ENCODE measurements around the gene JSRP1.

JSRP1 gene

DNA sequence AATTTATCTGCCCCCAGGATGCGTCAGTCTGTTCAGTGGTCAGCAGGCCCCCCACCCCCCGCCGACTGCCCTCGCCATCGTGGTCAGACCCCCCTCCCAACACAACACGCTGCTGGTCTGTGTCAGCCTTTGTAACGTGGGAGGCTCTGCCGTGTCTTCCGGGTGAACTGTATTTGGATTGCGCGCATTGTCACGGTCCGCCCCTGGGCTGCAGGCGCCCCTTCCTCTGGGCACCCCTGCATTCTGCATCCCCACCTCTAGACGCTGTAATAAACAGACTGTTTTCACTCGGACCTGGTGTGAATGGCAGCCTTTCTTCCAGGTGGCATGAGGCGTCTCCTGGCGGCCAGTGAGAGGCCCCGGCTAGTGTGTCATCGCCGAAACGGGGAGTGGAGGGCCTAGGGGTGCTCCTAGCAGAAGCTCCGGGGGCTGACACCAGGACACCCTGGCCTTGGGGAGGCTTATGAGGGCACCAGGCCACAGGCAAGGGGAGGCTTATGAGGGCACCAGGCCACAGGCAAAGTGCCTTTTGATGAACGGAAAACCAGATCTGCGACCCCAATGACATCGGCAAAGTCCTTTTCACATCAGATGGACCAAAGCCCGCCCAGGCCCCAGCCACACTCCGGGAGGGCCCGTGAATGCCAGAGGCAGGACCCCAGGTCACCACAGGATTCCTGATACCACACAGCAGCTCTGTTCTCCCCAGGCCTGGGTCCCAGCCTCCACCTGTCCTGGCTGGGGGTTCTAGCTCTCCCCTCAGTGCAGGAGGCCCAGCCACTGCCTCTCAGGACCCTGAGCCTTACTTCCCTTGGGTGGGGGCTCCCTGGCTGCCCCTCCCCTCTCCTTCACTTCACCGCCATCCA lies 23.7 kb downstream of the JSRP1 start:
- no peak for DNase-seq

- DNase-seq = peak in 1 of 3 donors; percentile 41
Observed at GRCh38 chr19:2231621-2232221, 24.5 kb downstream of the JSRP1 start.

DNA sequence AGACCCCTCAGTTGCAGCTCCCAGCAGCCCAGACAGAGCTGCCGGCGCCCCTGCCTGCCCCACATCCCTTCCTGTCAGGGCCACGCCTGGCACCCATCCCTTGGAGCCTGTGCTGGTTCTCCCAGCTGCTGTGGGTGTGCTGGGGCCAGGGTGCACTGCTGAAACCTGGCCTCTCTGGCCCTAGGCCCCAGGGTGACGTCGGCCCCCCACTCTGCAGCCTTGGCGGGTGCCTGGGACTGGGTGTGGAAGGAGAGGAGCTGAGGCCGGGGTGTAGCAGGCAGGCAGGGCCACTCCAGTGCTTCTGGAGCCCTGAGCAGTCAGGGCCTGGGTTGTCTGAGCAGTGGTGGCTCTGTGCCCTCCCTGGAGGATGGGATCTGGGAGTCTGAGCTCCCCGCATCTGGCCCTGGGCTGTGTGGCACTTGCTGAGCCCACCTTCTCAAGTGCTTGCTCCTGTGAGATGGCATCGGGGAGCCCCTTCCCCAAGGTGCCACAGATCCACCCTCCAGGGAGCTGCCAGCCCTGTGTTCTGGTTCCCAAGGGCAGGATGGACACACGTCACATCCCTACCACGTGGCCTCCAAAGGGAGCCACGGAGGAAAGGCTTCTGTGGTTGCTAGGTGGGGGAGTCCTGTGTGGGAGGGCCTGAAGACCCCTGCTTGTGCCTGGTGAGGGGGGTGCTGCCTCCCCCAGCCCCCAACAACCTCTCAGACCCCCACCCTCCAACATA lies 25.2 kb downstream of the JSRP1 start:
- DNase-seq = no peak

DNA sequence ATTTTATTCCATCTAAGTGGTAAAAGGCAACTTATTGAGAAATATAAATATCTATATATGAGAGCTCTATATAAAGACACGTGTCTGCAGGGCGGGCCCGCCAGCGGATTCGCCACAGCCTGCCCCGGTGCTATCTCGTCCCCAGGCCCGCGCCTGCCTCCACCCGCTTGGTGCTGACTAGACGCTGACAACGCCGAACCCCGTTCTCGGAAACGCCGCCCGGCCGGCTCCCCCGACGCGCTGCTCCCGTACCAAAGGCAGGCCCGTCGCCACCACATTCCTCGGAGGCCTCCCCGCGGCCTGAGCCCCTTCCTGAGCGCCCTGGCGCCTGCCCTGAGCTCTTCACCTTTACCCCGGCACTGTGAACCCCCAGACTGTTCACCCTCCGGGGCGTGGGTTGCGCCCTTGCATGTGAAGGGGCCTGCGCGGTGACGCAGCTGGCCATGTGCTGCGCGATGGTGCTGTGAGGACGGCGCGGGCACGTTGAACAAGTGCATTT lies 26.1 kb downstream of the JSRP1 start:
- no peak for DNase-seq

DNA sequence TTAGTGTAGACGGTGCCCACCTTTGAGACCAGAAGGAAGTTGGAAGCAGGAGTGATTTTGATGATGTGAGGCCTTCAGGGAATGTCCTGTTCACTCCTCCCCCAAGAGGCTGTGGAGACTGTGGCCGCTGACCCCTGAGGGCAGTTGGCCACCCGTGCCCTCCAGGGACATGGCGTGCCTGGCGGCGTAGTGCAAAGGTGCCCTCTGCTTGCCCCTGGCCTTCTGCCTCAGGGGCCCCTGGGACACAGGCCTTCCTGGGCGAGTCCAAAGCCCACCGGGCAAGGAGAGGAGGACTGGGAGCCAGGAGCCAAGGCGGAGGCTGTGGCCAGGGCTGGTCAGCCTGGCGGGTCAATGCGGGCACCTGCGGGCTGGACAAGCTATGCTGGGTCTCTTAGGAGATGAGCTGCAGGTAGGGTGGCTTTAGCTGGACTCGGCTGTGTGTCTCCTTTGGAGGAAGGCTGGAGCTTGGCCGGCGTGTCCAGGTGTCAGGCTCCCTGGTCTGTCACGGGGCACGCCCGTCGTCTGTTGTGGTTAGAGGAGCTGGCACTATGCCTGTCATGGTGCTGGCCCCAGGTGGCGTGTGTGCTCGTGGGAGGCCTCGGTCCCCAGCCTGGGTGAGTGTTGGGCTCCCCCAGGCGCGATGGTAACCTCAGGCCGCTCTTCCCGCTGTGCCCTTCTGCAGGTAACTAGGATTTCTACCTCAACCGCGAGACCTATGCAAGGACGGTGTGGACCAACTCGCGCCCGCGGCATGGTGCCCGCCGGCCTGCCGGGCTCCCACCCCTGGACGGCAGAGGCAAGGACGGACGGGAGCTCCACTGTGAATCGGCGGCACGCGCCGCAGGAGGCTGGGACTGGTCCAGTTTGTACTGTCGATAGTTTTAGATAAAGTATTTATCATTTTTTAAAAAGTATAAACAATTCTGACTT lies 26.8 kb downstream of the JSRP1 start:
- no peak for DNase-seq

DNA sequence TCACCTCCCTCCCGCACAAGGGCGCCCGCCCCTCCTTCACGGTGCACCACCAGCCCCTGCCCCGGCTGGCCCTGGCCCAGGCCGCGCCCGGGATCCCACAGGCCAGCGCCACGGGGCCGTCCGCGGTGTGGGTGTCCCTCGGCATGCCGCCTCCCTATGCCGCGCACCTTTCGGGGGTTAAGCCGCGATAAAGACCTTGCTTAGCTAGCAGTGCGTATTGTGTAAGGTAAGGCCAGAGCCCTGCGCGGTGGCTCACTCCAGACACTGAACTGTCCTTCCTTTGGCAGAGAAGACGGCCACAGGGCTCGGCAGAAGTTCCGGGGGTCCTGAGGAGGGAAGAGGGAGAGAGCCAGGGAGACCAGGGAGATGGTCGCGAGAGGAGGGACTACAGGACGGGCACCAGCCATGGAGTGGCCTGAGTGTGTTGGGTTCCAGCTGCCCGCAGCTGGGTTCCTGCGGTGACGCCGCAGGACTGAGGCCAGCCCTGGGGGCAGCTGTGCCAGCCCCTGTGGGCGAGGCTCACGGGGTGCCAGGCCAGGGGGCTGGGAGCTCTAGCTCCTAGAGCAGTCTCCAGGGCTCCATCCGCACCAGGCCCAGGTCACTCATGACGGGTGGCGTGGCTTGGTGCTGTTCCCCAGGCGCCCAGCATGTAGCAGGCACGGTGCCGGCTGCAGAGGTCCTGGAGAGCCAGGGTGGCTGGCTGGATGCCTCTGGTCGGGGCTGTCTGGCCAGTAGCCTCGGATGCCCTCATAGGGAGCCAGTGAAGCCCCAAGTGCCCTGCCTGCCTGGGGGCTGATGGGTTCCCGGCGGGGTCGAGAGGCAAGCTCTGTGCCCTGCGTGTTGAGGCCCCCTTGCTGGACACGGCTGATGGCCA lies 27.8 kb downstream of the JSRP1 start:
- no peak for DNase-seq

- peak; percentile 50 to 61 (median 54) for DNase-seq
Observed at GRCh38 chr19:2227415-2228156, 28.6 kb downstream of the JSRP1 start.

DNA sequence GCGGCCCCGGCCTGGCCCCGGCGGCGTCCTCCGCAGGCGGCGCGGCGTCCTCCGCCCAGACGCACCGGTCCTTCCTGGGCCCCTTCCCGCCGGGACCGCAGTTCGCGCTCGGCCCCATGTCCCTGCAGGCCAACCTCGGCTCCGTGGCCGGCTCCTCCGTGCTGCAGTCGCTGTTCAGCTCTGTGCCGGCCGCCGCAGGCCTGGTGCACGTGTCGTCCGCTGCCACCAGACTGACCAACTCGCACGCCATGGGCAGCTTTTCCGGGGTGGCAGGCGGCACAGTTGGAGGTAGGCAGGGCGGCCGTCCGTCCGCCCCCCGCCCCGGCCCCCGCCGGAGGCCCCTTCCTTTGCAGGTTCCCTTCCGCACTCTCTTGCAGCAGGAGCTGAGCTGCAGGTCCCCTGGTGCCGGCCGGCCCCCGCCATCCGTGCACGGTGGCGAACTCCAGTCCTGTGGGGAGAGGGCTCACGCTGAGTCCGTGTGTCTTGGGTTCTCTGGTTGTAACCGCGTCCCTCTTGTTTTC lies 29.3 kb downstream of the JSRP1 start:
- DNase-seq = no peak

DNA sequence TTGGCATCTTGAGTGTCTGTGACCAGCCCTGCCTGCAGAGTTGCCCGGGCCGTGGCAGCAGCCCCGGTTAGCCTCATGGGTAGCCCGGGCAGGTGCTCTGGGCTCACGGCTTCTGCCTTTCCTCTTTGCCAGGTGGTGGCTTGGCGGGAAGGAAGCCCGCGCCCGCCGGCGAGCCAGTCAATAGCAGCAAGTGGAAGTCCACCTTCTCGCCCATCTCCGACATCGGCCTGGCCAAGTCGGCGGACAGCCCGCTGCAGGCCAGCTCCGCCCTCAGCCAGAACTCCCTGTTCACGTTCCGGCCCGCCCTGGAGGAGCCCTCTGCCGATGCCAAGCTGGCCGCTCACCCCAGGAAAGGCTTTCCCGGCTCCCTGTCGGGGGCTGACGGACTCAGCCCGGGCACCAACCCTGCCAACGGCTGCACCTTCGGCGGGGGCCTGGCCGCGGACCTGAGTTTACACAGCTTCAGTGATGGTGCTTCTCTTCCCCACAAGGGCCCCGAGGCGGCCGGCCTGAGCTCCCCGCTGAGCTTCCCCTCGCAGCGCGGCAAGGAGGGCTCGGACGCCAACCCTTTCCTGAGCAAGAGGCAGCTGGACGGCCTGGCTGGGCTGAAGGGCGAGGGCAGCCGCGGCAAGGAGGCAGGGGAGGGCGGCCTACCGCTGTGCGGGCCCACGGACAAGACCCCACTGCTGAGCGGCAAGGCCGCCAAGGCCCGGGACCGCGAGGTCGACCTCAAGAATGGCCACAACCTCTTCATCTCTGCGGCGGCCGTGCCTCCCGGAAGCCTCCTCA lies 30.0 kb downstream of the JSRP1 start:
- DNase-seq = no peak

DNA sequence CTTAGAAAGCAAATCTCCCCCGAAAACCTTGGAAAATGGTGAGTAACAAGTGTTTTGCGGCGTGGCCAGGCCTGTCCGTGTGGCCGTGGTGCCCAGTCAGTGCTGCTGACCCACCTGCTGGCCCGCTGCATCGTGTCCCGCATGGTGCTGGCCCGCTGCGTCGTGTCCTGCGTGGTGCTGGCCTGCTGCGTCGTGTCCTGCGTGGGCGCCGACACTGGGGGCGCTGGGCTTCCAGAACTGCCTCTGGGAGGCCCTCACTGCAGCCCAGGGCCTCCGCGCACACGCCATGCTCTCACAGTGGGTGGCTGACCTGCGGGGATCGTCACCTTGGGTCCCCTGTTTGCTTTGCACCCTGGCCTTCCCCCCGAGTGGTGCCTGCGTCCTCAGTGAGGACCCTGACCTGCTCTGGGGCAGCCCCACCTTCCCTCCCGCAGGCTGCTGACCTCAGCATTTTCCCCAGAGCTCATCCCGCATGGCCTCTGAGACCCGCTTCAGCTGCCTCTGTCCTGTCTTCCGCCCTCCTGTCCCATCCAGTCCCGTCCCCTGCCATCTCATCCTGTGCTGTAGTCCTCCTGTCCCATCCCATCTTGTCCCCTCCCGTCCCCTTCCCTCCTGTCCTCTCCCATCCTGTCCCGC lies 30.7 kb downstream of the JSRP1 start:
- no peak for DNase-seq

DNA sequence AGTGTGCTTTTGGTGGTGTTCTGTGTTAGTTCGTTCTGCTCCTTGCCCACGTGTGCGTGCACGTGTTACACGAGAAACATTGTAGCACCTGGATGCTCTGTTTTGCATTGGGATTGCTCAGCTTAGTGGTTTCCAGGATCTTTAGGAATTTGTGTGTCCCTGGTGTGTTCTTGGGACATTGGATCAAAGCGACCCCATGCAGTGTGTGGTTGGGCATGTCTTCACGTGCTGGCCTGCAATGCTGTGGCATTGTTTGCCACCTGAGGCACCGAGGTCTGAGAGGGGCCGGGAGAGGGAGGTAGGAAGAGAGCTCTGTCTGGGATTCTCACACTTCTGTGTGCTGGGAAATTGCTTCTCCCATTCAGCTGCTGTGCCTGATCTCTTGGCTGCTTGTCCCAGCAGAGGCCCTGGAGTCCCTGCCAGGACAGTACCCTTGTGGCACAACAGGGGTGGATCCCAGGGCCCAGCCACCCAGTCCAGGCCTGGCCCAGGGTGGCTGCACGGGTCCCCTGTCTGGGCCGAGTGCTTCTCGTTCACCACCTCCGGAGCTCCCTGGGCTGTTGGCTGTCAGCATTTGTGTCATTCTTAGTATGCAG lies 31.4 kb downstream of the JSRP1 start:
- no peak for DNase-seq

DNA sequence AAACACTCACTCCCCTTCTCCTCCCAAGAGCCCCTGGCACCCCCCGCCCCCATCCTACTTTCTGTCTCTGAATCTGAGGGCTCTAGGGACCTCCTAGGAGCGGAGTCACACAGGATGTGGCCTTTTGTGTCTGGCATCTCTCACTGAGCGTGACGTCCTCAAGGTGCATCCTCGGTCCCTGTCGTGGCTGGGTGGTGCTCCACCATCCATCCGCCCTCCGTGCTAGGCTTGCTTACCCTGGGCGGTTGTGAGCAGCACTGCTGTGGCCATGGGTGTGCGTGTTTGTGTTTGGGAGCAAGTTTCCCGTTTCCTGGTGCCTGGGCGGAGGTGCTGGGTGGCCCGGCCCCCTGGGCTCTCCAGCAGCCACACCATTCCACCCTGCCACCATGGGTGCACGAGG lies 32.3 kb downstream of the JSRP1 start:
- no peak for DNase-seq

DNA sequence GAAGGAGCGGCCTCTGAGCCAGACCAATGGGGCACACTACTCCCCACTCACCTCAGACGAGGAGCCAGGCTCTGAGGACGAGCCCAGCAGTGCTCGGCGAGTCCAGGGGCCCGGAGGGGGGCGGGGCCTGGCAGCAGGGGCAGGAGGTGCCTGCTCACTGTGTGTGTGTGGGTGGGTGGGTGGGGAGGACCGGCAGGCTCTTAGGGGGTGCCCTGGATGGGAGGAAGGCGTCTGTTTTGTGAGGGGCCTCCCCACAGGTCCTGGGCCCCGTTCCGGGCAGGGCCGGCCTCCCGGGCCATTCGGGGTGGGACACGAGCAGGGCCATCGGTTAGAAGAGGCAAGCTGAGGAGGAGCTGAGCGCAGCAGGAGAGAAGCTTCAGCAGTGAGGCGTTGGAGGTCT lies 32.8 kb downstream of the JSRP1 start:
- no peak for DNase-seq

GRCh38 chr19:2221918-2222317 lies 34.3 kb downstream of the JSRP1 start:
- no peak for DNase-seq

GRCh38 chr19:2221250-2221831 lies 34.9 kb downstream of the JSRP1 start:
- no peak for DNase-seq

GRCh38 chr19:2219726-2220125 lies 36.5 kb downstream of the JSRP1 start:
- no peak for DNase-seq

DNA sequence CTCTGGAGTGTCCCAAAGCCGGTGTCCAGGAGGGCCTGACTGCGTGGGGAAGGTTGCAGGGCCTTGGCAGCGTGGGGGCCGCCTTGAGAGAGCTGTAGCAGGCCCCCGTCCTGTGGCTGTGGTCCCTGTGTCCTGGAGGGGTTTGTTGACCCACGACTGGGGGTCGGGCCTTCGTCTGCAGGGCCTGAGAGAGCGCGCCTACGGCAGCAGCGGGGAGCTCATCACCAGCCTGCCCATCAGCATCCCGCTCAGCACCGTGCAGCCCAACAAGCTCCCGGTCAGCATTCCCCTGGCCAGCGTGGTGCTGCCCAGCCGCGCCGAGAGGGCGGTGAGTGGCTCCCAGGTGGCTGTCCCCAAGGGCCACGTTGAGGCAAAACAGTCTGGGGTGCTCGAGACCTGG lies 38.6 kb downstream of the JSRP1 start:
- DNase-seq = no peak
